Liver (tissue), 9 donors: Measurements from ENCODE around the gene GNAI2. TPM values are rescaled to one million over a fixed set of nuclear protein-coding genes. Genes with fewer than 3 reads are reported as not detected.

Experiments
- DNase-seq: peaks from one replicate; pipeline ENCODE4 v3.0.0-alpha.2; 2017; ENCODE audit warnings: low spot score
- H3K27ac ChIP-seq, 2 donors: one replicate each; pipeline ENCODE4 v1.7.0; 2013; ENCODE audit warnings: inconsistent platforms in 2 of 2, low read length in 2 of 2, control low read depth in 1 of 2, low read depth in 1 of 2, mild to moderate bottlenecking in 1 of 2
- H3K27me3 ChIP-seq, 4 donors: one replicate each; pipeline versions ENCODE4 v1.6.1 to v1.7.0; 2013; ENCODE audit warnings: low read length in 3 of 4, inconsistent platforms in 1 of 4, mild to moderate bottlenecking in 1 of 4, moderate library complexity in 1 of 4; ENCODE audit not compliant: control insufficient read depth in 4 of 4, insufficient read depth in 4 of 4
- H3K36me3 ChIP-seq, 4 donors: one replicate each; pipeline versions ENCODE4 v1.6.1 to v1.7.0; 2013; ENCODE audit warnings: low read length in 3 of 4, mild to moderate bottlenecking in 3 of 4, low read depth in 1 of 4, moderate library complexity in 1 of 4; ENCODE audit not compliant: control insufficient read depth in 4 of 4, insufficient read depth in 3 of 4
- H3K4me1 ChIP-seq, 4 donors: one replicate each; pipeline versions ENCODE4 v1.6.1 to v1.7.0; 2013; ENCODE audit warnings: low read length in 3 of 4, mild to moderate bottlenecking in 3 of 4, moderate library complexity in 1 of 4; ENCODE audit not compliant: control insufficient read depth in 4 of 4, insufficient read depth in 4 of 4
- H3K4me3 ChIP-seq, 3 donors: one replicate each; pipeline versions ENCODE4 v1.6.1 to v1.7.0; 2013; ENCODE audit warnings: low read length in 3 of 3, control low read depth in 1 of 3, low read depth in 1 of 3, mild to moderate bottlenecking in 1 of 3
- H3K9ac ChIP-seq, 2 donors: one replicate each; pipeline ENCODE4 v1.7.0; 2013; ENCODE audit warnings: low read length in 2 of 2, mild to moderate bottlenecking in 2 of 2, moderate library complexity in 2 of 2, control low read depth in 1 of 2, low read depth in 1 of 2
- H3K9me3 ChIP-seq, 4 donors: one replicate each; pipeline versions ENCODE4 v1.6.1 to v1.7.0; 2013; ENCODE audit warnings: low read length in 3 of 4; ENCODE audit not compliant: control insufficient read depth in 4 of 4
- ATF3 ChIP-seq: IDR thresholded peaks from 2 replicates; pipeline ENCODE4 v1.6.1; 2016; ENCODE audit warnings: antibody characterized with exemption
- CTCF ChIP-seq: fragments of 150-350 bp; IDR thresholded peaks from 2 replicates; pipeline ENCODE4 v1.5.1; 2017; ENCODE audit warnings: improper control_type of control experiment, low read depth, low read length; ENCODE audit not compliant: missing input control
- EGR1 ChIP-seq, 2 donors: IDR thresholded peaks; 2 replicates each; pipeline ENCODE4 v1.6.1; 2016 to 2018; ENCODE audit warnings: antibody characterized with exemption in 2 of 2, low read depth in 2 of 2
- FOXA1 ChIP-seq: IDR thresholded peaks from 2 replicates; pipeline ENCODE4 v1.6.1; 2016; ENCODE audit warnings: antibody characterized with exemption
- FOXA2 ChIP-seq: IDR thresholded peaks from 2 replicates; pipeline ENCODE4 v1.6.1; 2016; ENCODE audit warnings: antibody characterized with exemption
- GABPA ChIP-seq, 2 donors: IDR thresholded peaks in 1 of 2; conservative IDR thresholded peaks in 1 of 2; 2 replicates each; pipeline ENCODE4 v1.6.1; 2016; ENCODE audit warnings: antibody characterized with exemption in 2 of 2, mild to moderate bottlenecking in 1 of 2, moderate library complexity in 1 of 2
- HNF4A ChIP-seq, 2 donors: conservative IDR thresholded peaks; 2 replicates each; pipeline ENCODE4 v1.6.1; 2016; ENCODE audit warnings: antibody characterized with exemption in 2 of 2, mild to moderate bottlenecking in 2 of 2
- HNF4G ChIP-seq: IDR thresholded peaks from 2 replicates; pipeline ENCODE4 v1.6.1; 2016; ENCODE audit warnings: antibody characterized with exemption
- JUND ChIP-seq, 2 donors: IDR thresholded peaks; 2 replicates each; pipeline ENCODE4 v1.6.1; 2016; ENCODE audit warnings: antibody characterized with exemption in 2 of 2
- MAX ChIP-seq: IDR thresholded peaks from 2 replicates; pipeline ENCODE4 v1.6.1; 2016; ENCODE audit warnings: antibody characterized with exemption
- NR2F2 ChIP-seq: IDR thresholded peaks from 2 replicates; pipeline ENCODE4 v1.6.1; 2016; ENCODE audit warnings: antibody characterized with exemption
- RAD21 ChIP-seq, 2 donors: IDR thresholded peaks; 2 replicates each; pipeline ENCODE4 v1.6.1; 2016; ENCODE audit warnings: antibody characterized with exemption in 2 of 2, mild to moderate bottlenecking in 2 of 2
- REST ChIP-seq: IDR thresholded peaks from 2 replicates; pipeline ENCODE4 v1.6.1; 2016; ENCODE audit warnings: antibody characterized with exemption, mild to moderate bottlenecking
- RXRA ChIP-seq, 2 donors: IDR thresholded peaks; 2 replicates each; pipeline ENCODE4 v1.6.1; 2017 to 2018; ENCODE audit warnings: antibody characterized with exemption in 2 of 2, mild to moderate bottlenecking in 1 of 2
- SP1 ChIP-seq: IDR thresholded peaks from 2 replicates; pipeline ENCODE4 v1.6.1; 2018; ENCODE audit warnings: antibody characterized with exemption, mild to moderate bottlenecking
- TAF1 ChIP-seq: conservative IDR thresholded peaks from 2 replicates; pipeline ENCODE4 v1.6.1; 2016; ENCODE audit warnings: antibody characterized with exemption, mild to moderate bottlenecking
- YY1 ChIP-seq: IDR thresholded peaks from 2 replicates; pipeline ENCODE4 v1.6.1; 2016; ENCODE audit warnings: antibody characterized with exemption, mild to moderate bottlenecking
- WGBS: extraction: QIAGEN DNeasy Blood & Tissue Kit; methylation state at CpG from one replicate; pipeline ENCODE4 v1.1.7; 2013; 5-methylcytosine and 5-hydroxymethylcytosine counted together
- polyA plus RNA-seq, 2 donors: library from polyadenylated mRNA; stranded (reverse) in 1 of 2; unstranded in 1 of 2; fragments of 200-250 nt in 1 of 2; fragments of >200 nt in 1 of 2; fragmentation: Nextera tagmentation in 1 of 2; extraction: Ambion mirVana in 1 of 2; gene quantifications; one replicate each; pipeline versions ENCODE4 v1.2.1 to v1.2.3, GENCODE V29; 2013 to 2015
- total RNA-seq, 2 donors: library from RNA; depleted of rRNA; stranded (reverse); fragments of >200 nt; gene quantifications; one replicate each; pipeline ENCODE4 v1.2.3, GENCODE V29; 2014
- TF ChIP-seq, protein P1 (sequence below): IDR thresholded peaks from 2 replicates; pipeline ENCODE4 v1.6.1; 2016; ENCODE audit warnings: antibody characterized with exemption
- donor health status: healthy.
- donor health status: healthy.
- donor health status: healthy.
- donor health status: healthy.
- donor health status: healthy.

Gene GNAI2
- total and polyA plus RNA-seq, 4 donors: 58.3 to 86.3 (median 62.3) TPM

DNA sequence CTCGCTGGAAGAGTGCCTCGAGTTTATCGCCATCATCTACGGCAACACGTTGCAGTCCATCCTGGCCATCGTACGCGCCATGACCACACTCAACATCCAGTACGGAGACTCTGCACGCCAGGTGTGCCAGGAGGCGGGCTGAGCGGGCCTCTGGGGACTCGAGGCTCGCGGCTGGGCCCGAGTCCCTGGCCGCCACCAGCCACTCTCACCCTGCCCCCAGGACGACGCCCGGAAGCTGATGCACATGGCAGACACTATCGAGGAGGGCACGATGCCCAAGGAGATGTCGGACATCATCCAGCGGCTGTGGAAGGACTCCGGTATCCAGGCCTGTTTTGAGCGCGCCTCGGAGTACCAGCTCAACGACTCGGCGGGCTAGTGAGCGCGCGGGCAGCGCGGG, 42.7 kb upstream of the GNAI2 start:
- Histone ChIP-seq H3K9ac (no peak overlapping the region), H3K36me3 (no peaks in the 10 kb centered on the region), H3K9me3 (no peaks in the 10 kb centered on the region), H3K27ac (no peak overlapping the region), H3K4me1 (peaks cover 13 to 57% (median 38%) of the 10 kb centered on the region in 4 donors), H3K4me3 (no peak overlapping the region), H3K27me3 (no peaks in the 10 kb centered on the region)
- no peak for DNase-seq
- WGBS: 47% methylated on average over 36 of the region's 36 CpGs
- no peak for TF ChIP-seq TAF1

DNA sequence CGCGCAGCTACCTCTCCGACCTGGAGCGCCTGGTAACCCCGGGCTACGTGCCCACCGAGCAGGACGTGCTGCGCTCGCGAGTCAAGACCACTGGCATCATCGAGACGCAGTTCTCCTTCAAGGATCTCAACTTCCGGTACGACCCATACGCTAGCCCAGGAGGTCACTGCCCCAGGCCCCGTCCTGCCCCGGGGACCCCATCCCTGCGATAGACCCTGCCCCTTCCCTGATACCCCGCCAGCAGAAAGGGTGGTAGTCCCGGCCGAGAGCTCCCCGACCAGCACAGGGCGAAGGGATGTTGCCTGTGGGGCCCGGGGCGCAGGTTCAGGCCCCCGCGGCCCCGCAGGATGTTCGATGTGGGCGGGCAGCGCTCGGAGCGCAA, 42.3 kb upstream of the GNAI2 start:
- Histone ChIP-seq H3K4me3 (no peak overlapping the region), H3K9ac (no peak overlapping the region), H3K27me3 (no peaks in the 10 kb centered on the region), H3K9me3 (no peaks in the 10 kb centered on the region), H3K36me3 (no peaks in the 10 kb centered on the region), H3K27ac (no peak overlapping the region), H3K4me1 (peaks cover 13 to 57% (median 38%) of the 10 kb centered on the region in 4 donors)
- no peak for DNase-seq
- WGBS: 60% methylated on average over 34 of the region's 34 CpGs
- TF ChIP-seq CTCF: no peak

GRCh38 chr3:50194128-50194902, 41.7 kb upstream of the GNAI2 start:
- Histone ChIP-seq H3K9me3 (no peaks in the 10 kb centered on the region), H3K4me3 (peak overlapping the region; percentile 33 to 59 (median 47)), H3K27me3 (no peaks in the 10 kb centered on the region), H3K36me3 (no peaks in the 10 kb centered on the region), H3K4me1 (peaks cover 13 to 57% (median 38%) of the 10 kb centered on the region in 4 donors), H3K9ac (no peak overlapping the region), H3K27ac (peak overlapping the region; percentile 97 to 99)
- 17% methylated on average over 70 of the region's 70 CpGs for WGBS
- TF ChIP-seq JUND (IDR thresholded peaks at IDR 0.05) (no peak), FOXA1 (no peak), EGR1 (IDR thresholded peaks at IDR 0.05; ENCODE audit: low read depth in 2 of 2) (peak; percentile 80 to 86), SP1 (no peak), GABPA (IDR thresholded peaks at IDR 0.05 in 1 of 2, conservative IDR thresholded peaks at IDR 0.05 in 1 of 2) (no peak), NR2F2 (no peak), HNF4G (no peak), REST (no peak), RXRA (IDR thresholded peaks at IDR 0.05) (no peak), ATF3 (no peak), MAX (no peak), HNF4A (conservative IDR thresholded peaks at IDR 0.05) (no peak), RAD21 (IDR thresholded peaks at IDR 0.05) (peak; percentile 93 to 95), CTCF (peak; percentile 77), TAF1 (no peak), YY1 (no peak), FOXA2 (no peak)
- TF ChIP-seq, protein P1, sequence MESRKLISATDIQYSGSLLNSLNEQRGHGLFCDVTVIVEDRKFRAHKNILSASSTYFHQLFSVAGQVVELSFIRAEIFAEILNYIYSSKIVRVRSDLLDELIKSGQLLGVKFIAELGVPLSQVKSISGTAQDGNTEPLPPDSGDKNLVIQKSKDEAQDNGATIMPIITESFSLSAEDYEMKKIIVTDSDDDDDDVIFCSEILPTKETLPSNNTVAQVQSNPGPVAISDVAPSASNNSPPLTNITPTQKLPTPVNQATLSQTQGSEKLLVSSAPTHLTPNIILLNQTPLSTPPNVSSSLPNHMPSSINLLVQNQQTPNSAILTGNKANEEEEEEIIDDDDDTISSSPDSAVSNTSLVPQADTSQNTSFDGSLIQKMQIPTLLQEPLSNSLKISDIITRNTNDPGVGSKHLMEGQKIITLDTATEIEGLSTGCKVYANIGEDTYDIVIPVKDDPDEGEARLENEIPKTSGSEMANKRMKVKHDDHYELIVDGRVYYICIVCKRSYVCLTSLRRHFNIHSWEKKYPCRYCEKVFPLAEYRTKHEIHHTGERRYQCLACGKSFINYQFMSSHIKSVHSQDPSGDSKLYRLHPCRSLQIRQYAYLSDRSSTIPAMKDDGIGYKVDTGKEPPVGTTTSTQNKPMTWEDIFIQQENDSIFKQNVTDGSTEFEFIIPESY: no peak
- DNase-seq: peak; percentile 69
